NB4 (cell line): Measurements from ENCODE around the gene EMP2.
"Not testable (repeated sequence)": the region's sequence is repeated elsewhere in the genome, so short reads cannot be mapped to it uniquely, and the experiment has no call there.

ENCODE experiments used
- DNase-seq: peaks from one replicate; pipeline ENCODE4 v3.0.0; 2010; ENCODE audit warnings: low read depth
- H3K4me3 ChIP-seq: one replicate; pipeline ENCODE4 v1.5.1; 2011; ENCODE audit warnings: mild to moderate bottlenecking, low read depth, low read length, moderate library complexity
- MYC ChIP-seq: IDR thresholded peaks from 2 replicates; pipeline ENCODE4 v1.6.1; 2011; ENCODE audit warnings: low read depth, low read length
- POLR2A ChIP-seq: IDR thresholded peaks from 2 replicates; pipeline ENCODE4 v1.6.1; 2011; ENCODE audit warnings: mild to moderate bottlenecking; ENCODE audit not compliant: insufficient read length; ENCODE audit errors: extremely low read depth
- TF ChIP-seq, protein P1 (sequence below): IDR thresholded peaks from 2 replicates; pipeline ENCODE4 v1.6.1; 2011; ENCODE audit warnings: low read depth, low read length
- TF ChIP-seq, protein P2 (sequence below): IDR thresholded peaks from one replicate; pipeline ENCODE4 v1.5.1; 2012; ENCODE audit warnings: low read depth, low read length

EMP2 gene

DNA sequence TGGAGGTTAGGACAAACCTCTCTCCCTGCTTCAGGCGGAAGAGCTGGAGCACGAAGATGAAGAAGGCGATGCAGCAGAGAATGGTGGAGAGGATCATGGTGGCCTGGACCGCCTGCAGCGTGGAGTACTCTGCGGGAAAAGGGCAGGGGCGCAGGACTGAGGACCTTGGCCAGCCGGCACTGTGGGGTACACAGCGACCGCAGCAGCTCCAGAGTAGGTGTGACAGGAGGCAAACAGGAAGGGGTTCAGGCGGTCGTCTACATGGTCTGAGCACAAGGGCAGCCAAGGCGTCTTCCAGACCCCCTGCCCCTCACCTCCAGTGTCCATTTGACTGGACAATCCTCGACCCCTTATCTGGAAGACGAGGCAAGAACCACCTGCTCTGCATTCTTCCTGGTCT lies 42.5 kb downstream of the EMP2 start:
- no peak for TF ChIP-seq MYC
- TF ChIP-seq, protein P1, sequence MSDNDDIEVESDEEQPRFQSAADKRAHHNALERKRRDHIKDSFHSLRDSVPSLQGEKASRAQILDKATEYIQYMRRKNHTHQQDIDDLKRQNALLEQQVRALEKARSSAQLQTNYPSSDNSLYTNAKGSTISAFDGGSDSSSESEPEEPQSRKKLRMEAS = no peak
- TF ChIP-seq POLR2A = no peak
- no peak for DNase-seq
- no peak overlapping the region for H3K4me3 ChIP-seq

DNA sequence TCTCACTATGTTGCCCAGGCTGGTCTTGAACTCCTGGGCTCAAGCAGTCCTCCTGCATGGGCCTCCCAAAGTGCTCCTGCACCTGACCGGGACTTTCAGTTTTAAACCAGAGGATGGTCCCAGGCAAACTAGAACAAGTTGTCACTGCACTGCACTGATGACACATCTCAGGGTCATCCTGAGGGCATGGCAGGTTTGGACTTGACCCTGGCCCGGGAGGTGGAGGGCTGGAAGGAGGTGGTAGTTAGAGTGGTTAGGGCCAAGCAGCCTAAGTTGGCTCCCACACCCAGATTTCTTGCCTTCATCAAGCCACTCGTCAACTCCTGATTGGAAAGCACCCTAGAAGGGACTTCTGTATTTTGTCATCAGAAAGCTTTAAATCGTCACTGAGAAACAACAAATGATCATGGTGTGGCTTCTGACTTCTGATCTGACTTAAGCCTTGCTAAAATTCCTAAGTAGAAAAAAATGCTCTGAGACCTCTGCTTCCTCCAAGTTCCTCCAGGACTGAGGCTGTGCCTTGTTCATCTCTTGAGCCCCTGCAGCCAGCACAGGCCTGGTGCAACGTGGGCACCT lies 43.5 kb downstream of the EMP2 start:
- DNase-seq = no peak
- TF ChIP-seq POLR2A = no peak
- TF ChIP-seq, protein P1 = no peak
- TF ChIP-seq, protein P2, sequence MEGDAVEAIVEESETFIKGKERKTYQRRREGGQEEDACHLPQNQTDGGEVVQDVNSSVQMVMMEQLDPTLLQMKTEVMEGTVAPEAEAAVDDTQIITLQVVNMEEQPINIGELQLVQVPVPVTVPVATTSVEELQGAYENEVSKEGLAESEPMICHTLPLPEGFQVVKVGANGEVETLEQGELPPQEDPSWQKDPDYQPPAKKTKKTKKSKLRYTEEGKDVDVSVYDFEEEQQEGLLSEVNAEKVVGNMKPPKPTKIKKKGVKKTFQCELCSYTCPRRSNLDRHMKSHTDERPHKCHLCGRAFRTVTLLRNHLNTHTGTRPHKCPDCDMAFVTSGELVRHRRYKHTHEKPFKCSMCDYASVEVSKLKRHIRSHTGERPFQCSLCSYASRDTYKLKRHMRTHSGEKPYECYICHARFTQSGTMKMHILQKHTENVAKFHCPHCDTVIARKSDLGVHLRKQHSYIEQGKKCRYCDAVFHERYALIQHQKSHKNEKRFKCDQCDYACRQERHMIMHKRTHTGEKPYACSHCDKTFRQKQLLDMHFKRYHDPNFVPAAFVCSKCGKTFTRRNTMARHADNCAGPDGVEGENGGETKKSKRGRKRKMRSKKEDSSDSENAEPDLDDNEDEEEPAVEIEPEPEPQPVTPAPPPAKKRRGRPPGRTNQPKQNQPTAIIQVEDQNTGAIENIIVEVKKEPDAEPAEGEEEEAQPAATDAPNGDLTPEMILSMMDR = no peak
- no peak for TF ChIP-seq MYC
- no peak overlapping the region for H3K4me3 ChIP-seq

DNA sequence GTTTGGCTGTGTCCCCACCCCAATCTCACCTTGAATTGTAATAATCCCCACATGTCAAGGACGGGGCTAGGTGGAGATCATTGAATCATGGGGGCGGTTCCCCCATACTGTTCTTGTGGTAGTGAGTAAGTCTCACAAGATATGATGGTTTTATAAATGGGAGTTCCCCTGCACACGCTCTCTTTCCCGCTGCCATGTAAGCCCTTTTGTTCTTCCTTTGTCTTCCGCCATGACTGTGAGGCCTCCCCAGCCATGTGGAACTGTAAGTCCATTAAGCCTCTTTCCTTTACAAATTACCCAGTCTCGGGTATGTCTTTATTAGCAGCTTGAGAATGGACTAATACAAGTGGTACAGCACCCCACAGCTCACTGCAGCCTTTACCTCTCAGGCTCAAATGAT lies 44.1 kb downstream of the EMP2 start:
- not testable (repeated sequence) for DNase-seq, H3K4me3 ChIP-seq

DNA sequence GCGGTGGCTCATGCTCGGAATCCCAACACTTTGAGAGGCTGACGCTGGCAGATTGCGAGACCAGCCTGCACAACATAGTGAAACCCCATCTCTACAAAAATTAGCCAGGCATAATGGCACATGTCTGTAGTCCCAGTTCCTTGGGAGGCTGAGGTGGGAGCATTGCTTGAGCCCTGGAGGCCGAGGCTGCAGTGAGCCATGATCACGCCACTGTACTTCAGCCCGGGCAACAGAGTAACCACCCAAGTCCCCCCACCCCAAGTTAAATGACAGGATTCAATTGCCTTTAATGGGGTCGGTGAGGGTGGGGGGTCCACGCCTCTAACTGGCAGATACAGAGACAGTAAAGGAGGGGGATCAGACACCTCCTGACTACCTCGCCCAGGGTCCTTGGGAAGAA lies 44.9 kb downstream of the EMP2 start:
- TF ChIP-seq, protein P1 = no peak
- TF ChIP-seq MYC (no peak), POLR2A (no peak)
- TF ChIP-seq, protein P2 = no peak
- no peak overlapping the region for H3K4me3 ChIP-seq
- DNase-seq = no peak

DNA sequence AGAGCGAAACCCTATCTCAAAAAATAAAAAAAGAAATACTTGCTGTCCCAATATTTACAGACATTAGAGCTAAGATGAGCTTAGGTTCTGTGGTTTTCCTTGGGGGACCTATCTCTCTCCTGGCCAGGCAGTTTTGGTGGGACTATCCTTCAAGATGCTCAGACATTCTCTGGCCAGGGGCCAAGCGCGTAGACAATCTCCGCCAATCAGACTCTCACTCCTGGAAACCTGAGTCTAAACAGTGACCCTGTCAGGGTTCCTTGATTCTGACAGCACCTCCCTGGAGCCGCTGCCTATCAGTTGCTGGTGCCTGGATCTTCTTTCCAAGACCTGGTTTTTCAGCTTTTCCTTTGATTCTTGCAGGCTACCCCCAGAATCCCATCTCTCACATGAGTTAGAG lies 45.6 kb downstream of the EMP2 start:
- DNase-seq = no peak
- H3K4me3 ChIP-seq = no peak overlapping the region
- TF ChIP-seq, protein P1 = no peak
- TF ChIP-seq, protein P2 = no peak
- TF ChIP-seq MYC = no peak
- no peak for TF ChIP-seq POLR2A

DNA sequence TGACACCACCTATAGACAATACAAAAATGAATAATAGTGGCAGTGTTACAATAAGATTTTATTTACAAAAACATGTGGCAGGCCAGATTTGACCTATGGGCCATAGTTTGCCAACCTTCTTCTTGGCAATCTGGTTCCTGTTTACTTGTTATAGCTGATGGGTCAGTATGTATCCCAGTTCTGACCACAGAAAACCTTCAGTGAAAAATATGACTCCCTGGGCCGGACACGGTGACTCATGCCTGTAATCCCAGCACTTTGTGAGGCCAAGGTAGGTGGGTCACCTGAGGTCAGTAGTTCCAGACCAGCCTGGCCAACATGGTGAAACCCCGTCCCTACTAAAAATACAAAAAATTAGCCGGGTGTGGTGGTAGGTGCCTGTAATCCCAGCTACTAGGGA lies 46.8 kb downstream of the EMP2 start:
- H3K4me3 ChIP-seq, DNase-seq: not testable (repeated sequence)

DNA sequence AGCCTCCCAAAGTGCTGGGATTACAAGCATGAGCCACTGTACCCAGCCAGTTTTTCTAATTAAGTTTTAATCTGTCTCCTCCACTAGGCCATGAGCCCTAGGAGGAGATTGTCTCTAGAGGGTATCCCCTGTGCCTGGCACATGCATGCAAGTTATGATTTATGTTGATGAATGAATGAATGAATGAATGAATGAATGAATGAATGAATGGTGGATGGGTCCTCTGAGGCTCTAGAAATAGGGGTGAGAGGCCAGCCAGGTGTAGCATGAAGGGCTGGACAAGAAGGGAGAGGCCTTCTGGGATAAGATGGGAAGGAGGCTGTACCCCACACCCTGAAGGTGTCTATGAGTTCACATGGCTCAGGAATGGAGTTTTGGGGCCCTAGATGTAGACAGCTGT lies 48.8 kb downstream of the EMP2 start:
- TF ChIP-seq, protein P2 = no peak
- TF ChIP-seq MYC (no peak), POLR2A (no peak)
- TF ChIP-seq, protein P1 = no peak
- no peak overlapping the region for H3K4me3 ChIP-seq
- DNase-seq = no peak
